Activated gamma-delta T cell (primary cell): Measurements from ENCODE around the gene VIPR1.
"Not testable (repeated sequence)": the region's sequence is repeated elsewhere in the genome, so short reads cannot be mapped to it uniquely, and the experiment has no call there.

Experiments
- DNase-seq: peaks from one replicate; lab custom pipeline; 2025; lab: John Stamatoyannopoulos, UW

Gene VIPR1

DNA sequence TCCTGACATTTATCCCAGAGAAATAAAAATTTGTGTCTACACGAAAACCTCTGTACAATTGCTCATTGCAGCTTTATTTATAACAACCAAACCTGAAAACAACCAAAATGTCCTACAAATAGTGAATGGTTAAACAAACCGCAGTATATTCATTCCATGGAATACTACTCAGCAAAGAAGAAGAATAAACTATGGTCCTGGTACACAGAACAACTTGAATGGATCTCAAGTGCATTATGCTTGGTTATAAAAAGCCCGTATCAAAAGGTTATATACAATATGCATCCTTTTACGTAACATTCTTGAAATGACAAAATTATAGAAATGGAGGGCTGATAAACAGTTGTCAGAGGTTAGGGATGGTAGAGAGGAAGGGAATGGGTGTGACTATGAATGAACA, 75.6 kb downstream of the VIPR1 start:
- no peak for DNase-seq

DNA sequence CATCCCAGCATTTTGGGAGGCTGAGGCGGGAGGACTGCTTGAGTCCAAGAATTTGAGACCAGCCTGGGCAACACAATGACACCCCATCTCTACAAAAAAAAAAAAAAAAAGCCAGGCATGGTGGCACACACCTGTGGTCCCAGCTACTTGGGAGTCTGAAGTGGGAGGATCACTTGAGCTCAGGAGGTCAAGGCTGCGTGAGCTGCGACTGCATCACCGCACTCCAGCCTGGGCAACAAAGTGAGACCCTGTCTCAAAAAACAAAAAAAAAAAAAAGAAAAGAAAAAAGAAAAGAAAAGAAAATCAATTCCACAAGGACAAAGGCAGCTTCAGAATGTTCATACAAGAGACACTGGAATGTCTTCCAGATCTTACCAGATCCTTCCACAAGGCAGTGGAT, 76.9 kb downstream of the VIPR1 start:
- not testable (repeated sequence) for DNase-seq

DNA sequence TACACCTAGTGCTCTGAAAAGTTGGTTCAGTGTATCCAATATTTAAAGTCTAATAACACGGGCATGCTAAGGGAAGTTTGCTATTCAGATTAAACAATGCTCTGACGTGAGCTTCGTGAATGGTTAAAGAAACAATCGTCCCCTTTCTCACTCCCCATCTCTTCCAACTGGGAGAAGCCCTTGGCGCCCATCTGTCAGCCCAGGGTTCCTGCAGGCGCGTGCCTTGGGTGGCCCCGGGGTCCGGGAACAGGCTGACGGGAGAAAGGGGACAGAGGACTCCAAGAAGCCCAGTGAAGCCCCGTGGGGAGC, 78.9 kb downstream of the VIPR1 start:
- no peak for DNase-seq

GRCh38 chr3:42581709-42582473, 79.4 kb downstream of the VIPR1 start, which contains the start of gene SEC22C:
Gene SEC22C (minus strand): TSS chr3:42581967. CDS start chr3:42569046, 12,921 bp downstream.
- peak; percentile 94 for DNase-seq

- DNase-seq, result no peak
Measured at GRCh38 chr3:42582474-42583070, 80.1 kb downstream of the VIPR1 start.
